ENCODE data around the gene IFNAR1.

Gene IFNAR1

DNA sequence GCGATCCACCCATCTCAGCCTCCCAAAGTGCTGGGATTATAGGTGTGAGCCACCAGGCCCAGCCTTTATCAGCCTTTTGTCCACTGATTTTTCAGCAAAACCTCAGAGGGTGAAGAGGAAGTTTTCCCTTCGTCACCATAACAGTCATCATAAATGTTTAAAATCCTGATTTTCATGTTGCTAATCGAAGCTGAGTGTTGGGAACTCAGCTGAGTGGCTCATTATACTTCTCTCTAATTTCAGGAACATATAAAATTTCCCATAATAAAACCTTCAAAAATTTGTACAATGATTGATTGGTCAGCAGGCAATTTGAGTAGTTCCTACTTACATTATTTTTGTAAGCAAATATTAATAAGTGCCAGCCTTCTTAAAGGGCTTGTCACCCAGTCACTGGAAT lies 46.6 kb downstream of the IFNAR1 start:
- TF ChIP-seq, protein P1, sequence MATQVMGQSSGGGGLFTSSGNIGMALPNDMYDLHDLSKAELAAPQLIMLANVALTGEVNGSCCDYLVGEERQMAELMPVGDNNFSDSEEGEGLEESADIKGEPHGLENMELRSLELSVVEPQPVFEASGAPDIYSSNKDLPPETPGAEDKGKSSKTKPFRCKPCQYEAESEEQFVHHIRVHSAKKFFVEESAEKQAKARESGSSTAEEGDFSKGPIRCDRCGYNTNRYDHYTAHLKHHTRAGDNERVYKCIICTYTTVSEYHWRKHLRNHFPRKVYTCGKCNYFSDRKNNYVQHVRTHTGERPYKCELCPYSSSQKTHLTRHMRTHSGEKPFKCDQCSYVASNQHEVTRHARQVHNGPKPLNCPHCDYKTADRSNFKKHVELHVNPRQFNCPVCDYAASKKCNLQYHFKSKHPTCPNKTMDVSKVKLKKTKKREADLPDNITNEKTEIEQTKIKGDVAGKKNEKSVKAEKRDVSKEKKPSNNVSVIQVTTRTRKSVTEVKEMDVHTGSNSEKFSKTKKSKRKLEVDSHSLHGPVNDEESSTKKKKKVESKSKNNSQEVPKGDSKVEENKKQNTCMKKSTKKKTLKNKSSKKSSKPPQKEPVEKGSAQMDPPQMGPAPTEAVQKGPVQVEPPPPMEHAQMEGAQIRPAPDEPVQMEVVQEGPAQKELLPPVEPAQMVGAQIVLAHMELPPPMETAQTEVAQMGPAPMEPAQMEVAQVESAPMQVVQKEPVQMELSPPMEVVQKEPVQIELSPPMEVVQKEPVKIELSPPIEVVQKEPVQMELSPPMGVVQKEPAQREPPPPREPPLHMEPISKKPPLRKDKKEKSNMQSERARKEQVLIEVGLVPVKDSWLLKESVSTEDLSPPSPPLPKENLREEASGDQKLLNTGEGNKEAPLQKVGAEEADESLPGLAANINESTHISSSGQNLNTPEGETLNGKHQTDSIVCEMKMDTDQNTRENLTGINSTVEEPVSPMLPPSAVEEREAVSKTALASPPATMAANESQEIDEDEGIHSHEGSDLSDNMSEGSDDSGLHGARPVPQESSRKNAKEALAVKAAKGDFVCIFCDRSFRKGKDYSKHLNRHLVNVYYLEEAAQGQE (IDR thresholded peaks at IDR 0.05; ENCODE audit: insufficient read depth in 1 of 2, low read depth in 2 of 2, low read length in 2 of 2) = no peak
- TF ChIP-seq SIN3A (IDR thresholded peaks at IDR 0.05; ENCODE audit: borderline replicate concordance, insufficient read depth, low read length) (no peak), TAF1 (IDR thresholded peaks at IDR 0.05; ENCODE audit: borderline replicate concordance, insufficient read depth, low read length) (no peak), POLR2AphosphoS5 (IDR thresholded peaks at IDR 0.05; ENCODE audit: low read depth, low read length) (no peak), FOXP2 (optimal IDR thresholded peaks at IDR 0.05; ENCODE audit: borderline replicate concordance, extremely low read depth, extremely low read length, insufficient read depth) (no peak)

DNA sequence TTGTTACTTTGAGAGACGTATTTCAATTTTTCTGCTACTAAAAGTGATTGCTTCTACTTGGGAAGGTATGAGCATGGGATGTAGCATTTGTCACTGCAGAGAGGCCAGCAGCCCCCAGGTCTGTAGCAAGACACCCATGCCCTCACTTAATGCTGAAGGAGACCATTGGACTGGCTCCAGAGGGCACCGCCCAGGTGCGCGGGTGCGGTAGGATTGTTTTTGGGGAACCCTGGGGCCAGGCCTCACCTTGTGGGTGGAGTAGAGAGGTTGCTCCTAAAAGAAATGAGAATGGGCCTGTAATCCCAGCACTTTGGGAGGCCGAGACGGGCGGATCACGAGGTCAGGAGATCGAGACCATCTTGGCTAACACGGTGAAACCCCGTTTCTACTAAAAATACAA lies 47.8 kb downstream of the IFNAR1 start:
- TF ChIP-seq POLR2AphosphoS5 (IDR thresholded peaks at IDR 0.05; ENCODE audit: low read depth, low read length) = no peak
- TF ChIP-seq TAF1 (IDR thresholded peaks at IDR 0.05; ENCODE audit: borderline replicate concordance, insufficient read depth, low read length) = no peak
- TF ChIP-seq, protein P1 (IDR thresholded peaks at IDR 0.05; ENCODE audit: insufficient read depth in 1 of 2, low read depth in 2 of 2, low read length in 2 of 2) = no peak
- no peak for TF ChIP-seq SIN3A (IDR thresholded peaks at IDR 0.05; ENCODE audit: borderline replicate concordance, insufficient read depth, low read length)
- TF ChIP-seq FOXP2 (optimal IDR thresholded peaks at IDR 0.05; ENCODE audit: borderline replicate concordance, extremely low read depth, extremely low read length, insufficient read depth) = no peak

DNA sequence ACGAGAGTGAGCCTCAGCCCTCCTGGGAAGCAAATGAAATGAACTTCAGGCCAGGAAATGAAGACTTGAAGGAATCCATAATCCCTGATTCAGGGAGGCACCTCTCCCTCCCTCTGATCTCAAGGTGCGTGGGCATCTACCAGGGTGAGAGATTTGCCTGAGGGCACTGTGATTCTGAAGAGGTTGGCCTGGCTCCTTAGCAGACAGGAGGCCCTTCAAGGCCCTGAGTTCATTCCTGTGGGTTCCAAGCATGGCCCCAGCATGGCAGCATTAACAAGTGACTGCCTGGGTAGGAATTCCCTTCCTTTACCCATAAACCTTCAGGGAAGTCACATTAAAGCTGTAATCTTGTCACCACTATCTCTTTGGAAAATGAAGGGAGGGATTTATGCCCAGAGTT lies 48.7 kb downstream of the IFNAR1 start:
- TF ChIP-seq, protein P1 (IDR thresholded peaks at IDR 0.05; ENCODE audit: insufficient read depth in 1 of 2, low read depth in 2 of 2, low read length in 2 of 2) = no peak
- no peak for TF ChIP-seq POLR2AphosphoS5 (IDR thresholded peaks at IDR 0.05; ENCODE audit: low read depth, low read length)
- no peak for TF ChIP-seq SIN3A (IDR thresholded peaks at IDR 0.05; ENCODE audit: borderline replicate concordance, insufficient read depth, low read length)
- TF ChIP-seq FOXP2 (optimal IDR thresholded peaks at IDR 0.05; ENCODE audit: borderline replicate concordance, extremely low read depth, extremely low read length, insufficient read depth) = no peak
- no peak for TF ChIP-seq TAF1 (IDR thresholded peaks at IDR 0.05; ENCODE audit: borderline replicate concordance, insufficient read depth, low read length)

DNA sequence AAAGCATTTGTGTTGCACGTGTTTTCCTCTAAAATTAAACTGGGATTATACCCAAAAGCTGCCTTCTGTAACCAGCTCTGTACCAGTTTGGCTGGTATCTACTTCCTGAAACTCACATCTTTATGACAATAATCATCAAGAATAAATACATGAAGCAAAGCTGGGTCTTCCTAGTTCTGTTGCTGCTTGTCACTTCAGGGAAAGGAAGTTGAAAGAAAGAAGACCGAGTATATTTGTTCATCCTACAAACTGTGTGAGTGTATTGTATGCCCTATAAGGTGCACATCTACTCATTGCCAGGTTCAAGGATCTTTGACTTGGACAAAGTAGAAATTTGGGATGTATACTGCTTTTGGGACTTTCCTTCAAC lies 49.3 kb downstream of the IFNAR1 start:
- TF ChIP-seq TAF1 (IDR thresholded peaks at IDR 0.05; ENCODE audit: borderline replicate concordance, insufficient read depth, low read length) (no peak), POLR2AphosphoS5 (IDR thresholded peaks at IDR 0.05; ENCODE audit: low read depth, low read length) (no peak), FOXP2 (optimal IDR thresholded peaks at IDR 0.05; ENCODE audit: borderline replicate concordance, extremely low read depth, extremely low read length, insufficient read depth) (no peak), SIN3A (IDR thresholded peaks at IDR 0.05; ENCODE audit: borderline replicate concordance, insufficient read depth, low read length) (no peak)
- TF ChIP-seq, protein P1 (IDR thresholded peaks at IDR 0.05; ENCODE audit: insufficient read depth in 1 of 2, low read depth in 2 of 2, low read length in 2 of 2) = no peak
